Measurements from ENCODE around the gene TESPA1.

The TESPA1 gene

GRCh38 chr12:54983536-54984101 is 943 bp downstream of the TESPA1 start:
- no peak for DNase-seq (ENCODE audit: low spot score)

GRCh38 chr12:54981796-54982195 is 2.8 kb downstream of the TESPA1 start:
- no peak for DNase-seq (ENCODE audit: low spot score)

GRCh38 chr12:54980341-54980740 is 4.2 kb downstream of the TESPA1 start:
- no peak for DNase-seq (ENCODE audit: low spot score)

- no peak for DNase-seq (ENCODE audit: low spot score)
Observed at GRCh38 chr12:54977857-54978256, 6.7 kb downstream of the TESPA1 start.

- no peak for DNase-seq (ENCODE audit: low spot score)
Observed at GRCh38 chr12:54977155-54977554, 7.4 kb downstream of the TESPA1 start.

- DNase-seq (ENCODE audit: low spot score) = no peak
Observed at GRCh38 chr12:54975875-54976274, 8.7 kb downstream of the TESPA1 start.

- no peak for DNase-seq (ENCODE audit: low spot score)
Observed at GRCh38 chr12:54975272-54975671, 9.3 kb downstream of the TESPA1 start.

- no peak for DNase-seq (ENCODE audit: low spot score)
Observed at GRCh38 chr12:54974279-54974678, 10.3 kb downstream of the TESPA1 start.

- DNase-seq (ENCODE audit: low spot score) = no peak
Observed at GRCh38 chr12:54973556-54973955, 11.0 kb downstream of the TESPA1 start.

- no peak for DNase-seq (ENCODE audit: low spot score)
Observed at GRCh38 chr12:54970741-54971140, 13.8 kb downstream of the TESPA1 start.

- DNase-seq (ENCODE audit: low spot score) = no peak
Observed at GRCh38 chr12:54968181-54968730, 16.3 kb downstream of the TESPA1 start.

- no peak for DNase-seq (ENCODE audit: low spot score)
Observed at GRCh38 chr12:54967461-54967860, 17.1 kb downstream of the TESPA1 start.

- DNase-seq (ENCODE audit: low spot score) = no peak
Observed at GRCh38 chr12:54961190-54961589, 23.4 kb downstream of the TESPA1 start.

- DNase-seq (ENCODE audit: low spot score) = no peak
Observed at GRCh38 chr12:54959291-54960018, 25.1 kb downstream of the TESPA1 start.

- DNase-seq (ENCODE audit: low spot score) = peak; percentile 77
Observed at GRCh38 chr12:54958048-54958658, 26.4 kb downstream of the TESPA1 start.

GRCh38 chr12:54956818-54957641 is 27.5 kb downstream of the TESPA1 start:
- no peak for DNase-seq (ENCODE audit: low spot score)

- no peak for DNase-seq (ENCODE audit: low spot score)
Observed at GRCh38 chr12:54956322-54956721, 28.2 kb downstream of the TESPA1 start.

- DNase-seq (ENCODE audit: low spot score) = no peak
Observed at GRCh38 chr12:54954801-54955200, 29.8 kb downstream of the TESPA1 start.

GRCh38 chr12:54954228-54954627 is 30.3 kb downstream of the TESPA1 start:
- DNase-seq (ENCODE audit: low spot score) = no peak

- DNase-seq (ENCODE audit: low spot score) = no peak
Observed at GRCh38 chr12:54950071-54950727, 34.4 kb downstream of the TESPA1 start.

- DNase-seq (ENCODE audit: low spot score) = no peak
Observed at GRCh38 chr12:54949073-54949711, 35.4 kb downstream of the TESPA1 start.
